K562 (cell line): ENCODE results near the gene GADD45GIP1. TPM values are rescaled to one million over a fixed set of nuclear protein-coding genes. Genes with fewer than 3 reads are reported as not detected.
A peak's percentile ranks its signal among the peaks of the same experiment; 100 is the strongest.

Experiments used
- ARID4B ChIP-seq: sonication (generic); formaldehyde crosslinking; IDR thresholded peaks from 2 replicates; pipeline ENCODE4 v1.8.0; 2022; ENCODE audit warnings: mild to moderate bottlenecking, missing genetic modification reagents
- CHD4 ChIP-seq: fragments of 200-600 bp; sonication (generic); IDR thresholded peaks from 3 replicates; pipeline ENCODE4 v1.6.1; 2012; ENCODE audit warnings: low read depth, mild to moderate bottlenecking, mixed read lengths, low read length, inconsistent platforms; ENCODE audit not compliant: insufficient read depth, insufficient replicate concordance, poor library complexity, severe bottlenecking
- CXXC5 ChIP-seq: fragments of 250-450 bp; sonication (Bioruptor Pico); IDR thresholded peaks from 2 replicates; pipeline ENCODE4 v1.8.0; 2022; ENCODE audit warnings: inconsistent platforms, mild to moderate bottlenecking, moderate library complexity
- EGR1 ChIP-seq: fragments of 450-650 bp; conservative IDR thresholded peaks from 2 replicates; pipeline ENCODE4 v1.6.1; 2017; ENCODE audit warnings: mild to moderate bottlenecking
- HNRNPK ChIP-seq: fragments of 200-400 bp; formaldehyde crosslinking; IDR thresholded peaks from one replicate; pipeline ENCODE4 v1.6.1; 2018; ENCODE audit warnings: mild to moderate bottlenecking, low read depth, low read length; ENCODE audit not compliant: poor library complexity, severe bottlenecking
- HNRNPLL ChIP-seq: fragments of 200-400 bp; formaldehyde crosslinking; IDR thresholded peaks from 2 replicates; pipeline ENCODE4 v1.6.1; 2017; ENCODE audit warnings: low read length, low read depth, mild to moderate bottlenecking; ENCODE audit not compliant: poor library complexity, severe bottlenecking
- JUND ChIP-seq, 2 experiments: IDR thresholded peaks; 2 replicates in 1 of 2; 3 replicates in 1 of 2; pipeline ENCODE4 v1.6.1; 2011; ENCODE audit warnings: borderline replicate concordance in 2 of 2, low read depth in 2 of 2, low read length in 2 of 2, improper control_type of control experiment in 1 of 2, missing biosample characterization in 1 of 2, missing genetic modification characterization in 1 of 2, missing genetic modification reagents in 1 of 2
- MEF2D ChIP-seq: conservative IDR thresholded peaks from 2 replicates; pipeline ENCODE4 v1.6.1; 2016; ENCODE audit warnings: low read depth, missing genetic modification characterization, missing compliant biosample characterization
- RFX5 ChIP-seq: IDR thresholded peaks from 2 replicates; pipeline ENCODE4 v1.6.1; 2011; ENCODE audit warnings: low read depth, mild to moderate bottlenecking, improper control_type of control experiment, low read length
- polyA plus RNA-seq, 8 experiments: library from polyadenylated mRNA; depleted of rRNA in 4 of 8; stranded (reverse) in 5 of 8; unstranded in 3 of 8; fragments of >200 nt; fragmentation: Nextera tagmentation in 2 of 8; fragmentation: Illumina TruSeq in 1 of 8; extraction: Ambion mirVana in 2 of 8; extraction: Trizol in 1 of 8; gene quantifications; 2 replicates each; pipeline versions ENCODE4 v1.2.1 to v1.2.3, GENCODE V29; 2011 to 2014; ENCODE audit warnings: inconsistent platforms in 1 of 8, missing spikeins in 1 of 8
- total RNA-seq, 7 experiments: library from RNA; depleted of rRNA in 6 of 7; stranded (reverse); fragments of >200 nt in 6 of 7; fragmentation: Illumina TruSeq in 2 of 7; extraction: Trizol in 2 of 7; gene quantifications; 2 replicates each; pipeline versions ENCODE4 v1.2.1 to v1.2.3, GENCODE V29; 2011 to 2021; ENCODE audit warnings: low replicate concordance in 1 of 7
- TF ChIP-seq, protein P1 (sequence below), 2 experiments: IDR thresholded peaks; 2 replicates each; pipeline ENCODE4 v1.6.1; 2012; ENCODE audit warnings: improper control_type of control experiment in 2 of 2, low read depth in 2 of 2, low read length in 2 of 2, borderline replicate concordance in 1 of 2
- TF ChIP-seq, protein P2 (sequence below), 3 experiments: fragments of 200-800 bp in 1 of 3; fragments of 250-450 bp in 1 of 3; fragments of 450-650 bp in 1 of 3; sonication (Bioruptor Pico) in 1 of 3; sonication (Bioruptor generic) in 1 of 3; formaldehyde crosslinking in 1 of 3; IDR thresholded peaks; 2 replicates each; pipeline versions ENCODE4 v1.6.1 to v1.8.0; 2016 to 2022; ENCODE audit warnings: mild to moderate bottlenecking in 2 of 3, missing genetic modification characterization in 2 of 3, missing compliant biosample characterization in 1 of 3, moderate library complexity in 1 of 3
- TF ChIP-seq, protein P3 (sequence below): fragments of 250-450 bp; sonication (Bioruptor Pico); IDR thresholded peaks from 2 replicates; pipeline ENCODE4 v1.5.0; 2022; ENCODE audit warnings: mild to moderate bottlenecking

The GADD45GIP1 gene
- total and polyA plus RNA-seq, 9 of the 15 experiments (the other 6 are each of a cell fraction or from before 2014, with no cell fraction given), result 5.1 to 161 (median 29.2) TPM

DNA sequence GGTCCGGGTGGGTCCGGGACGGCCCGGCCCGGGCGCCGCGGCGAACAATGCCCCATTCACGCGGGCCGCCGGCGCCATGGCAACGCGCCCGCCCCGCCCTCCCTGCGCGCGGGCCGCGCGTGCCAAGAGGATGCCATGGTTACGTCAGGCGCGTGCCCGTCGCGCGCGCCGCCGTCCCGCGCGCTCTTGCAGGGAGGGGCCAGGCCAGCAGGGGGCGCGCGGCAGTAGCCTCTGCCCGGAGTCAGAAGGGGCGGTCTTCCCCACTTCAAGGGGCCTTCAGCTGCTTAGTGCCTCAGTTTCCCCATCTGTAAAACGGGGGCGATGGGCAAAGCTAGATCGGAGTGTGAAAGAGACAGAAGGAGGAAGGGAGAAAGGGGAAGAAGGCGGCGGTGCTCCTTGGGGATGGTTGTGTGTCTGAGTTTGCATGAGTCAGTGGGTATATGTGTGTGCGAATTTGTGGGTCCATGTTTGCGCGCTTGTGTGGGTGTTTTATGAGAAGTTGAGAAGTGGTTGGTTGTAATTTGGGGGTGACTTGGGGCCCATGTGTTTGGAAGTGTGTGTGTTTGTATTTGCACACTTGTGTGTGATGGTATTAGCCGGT, 26.6 kb upstream of the GADD45GIP1 start (continued):
- TF ChIP-seq HNRNPLL (no peak), EGR1 (no peak), RFX5 (no peak), MEF2D (no peak), CHD4 (no peak), HNRNPK (no peak), JUND (IDR thresholded peaks at IDR 0.05; ENCODE audit: borderline replicate concordance, low read depth, low read length) (peak; percentile 69), JUND (tag; IDR thresholded peaks at IDR 0.05; ENCODE audit: borderline replicate concordance, low read depth, low read length) (peak; percentile 33; the same call in 2 of the 3 replicates), ARID4B (CRISPR knock-in tag) (peak; percentile 61; the same call in 1 of the 2 replicates), CXXC5 (peak; percentile 84)
- TF ChIP-seq, protein P1, sequence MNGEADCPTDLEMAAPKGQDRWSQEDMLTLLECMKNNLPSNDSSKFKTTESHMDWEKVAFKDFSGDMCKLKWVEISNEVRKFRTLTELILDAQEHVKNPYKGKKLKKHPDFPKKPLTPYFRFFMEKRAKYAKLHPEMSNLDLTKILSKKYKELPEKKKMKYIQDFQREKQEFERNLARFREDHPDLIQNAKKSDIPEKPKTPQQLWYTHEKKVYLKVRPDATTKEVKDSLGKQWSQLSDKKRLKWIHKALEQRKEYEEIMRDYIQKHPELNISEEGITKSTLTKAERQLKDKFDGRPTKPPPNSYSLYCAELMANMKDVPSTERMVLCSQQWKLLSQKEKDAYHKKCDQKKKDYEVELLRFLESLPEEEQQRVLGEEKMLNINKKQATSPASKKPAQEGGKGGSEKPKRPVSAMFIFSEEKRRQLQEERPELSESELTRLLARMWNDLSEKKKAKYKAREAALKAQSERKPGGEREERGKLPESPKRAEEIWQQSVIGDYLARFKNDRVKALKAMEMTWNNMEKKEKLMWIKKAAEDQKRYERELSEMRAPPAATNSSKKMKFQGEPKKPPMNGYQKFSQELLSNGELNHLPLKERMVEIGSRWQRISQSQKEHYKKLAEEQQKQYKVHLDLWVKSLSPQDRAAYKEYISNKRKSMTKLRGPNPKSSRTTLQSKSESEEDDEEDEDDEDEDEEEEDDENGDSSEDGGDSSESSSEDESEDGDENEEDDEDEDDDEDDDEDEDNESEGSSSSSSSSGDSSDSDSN (IDR thresholded peaks at IDR 0.05; ENCODE audit: borderline replicate concordance in 1 of 2, low read depth in 2 of 2, low read length in 2 of 2), result no peak
- TF ChIP-seq, protein P2, sequence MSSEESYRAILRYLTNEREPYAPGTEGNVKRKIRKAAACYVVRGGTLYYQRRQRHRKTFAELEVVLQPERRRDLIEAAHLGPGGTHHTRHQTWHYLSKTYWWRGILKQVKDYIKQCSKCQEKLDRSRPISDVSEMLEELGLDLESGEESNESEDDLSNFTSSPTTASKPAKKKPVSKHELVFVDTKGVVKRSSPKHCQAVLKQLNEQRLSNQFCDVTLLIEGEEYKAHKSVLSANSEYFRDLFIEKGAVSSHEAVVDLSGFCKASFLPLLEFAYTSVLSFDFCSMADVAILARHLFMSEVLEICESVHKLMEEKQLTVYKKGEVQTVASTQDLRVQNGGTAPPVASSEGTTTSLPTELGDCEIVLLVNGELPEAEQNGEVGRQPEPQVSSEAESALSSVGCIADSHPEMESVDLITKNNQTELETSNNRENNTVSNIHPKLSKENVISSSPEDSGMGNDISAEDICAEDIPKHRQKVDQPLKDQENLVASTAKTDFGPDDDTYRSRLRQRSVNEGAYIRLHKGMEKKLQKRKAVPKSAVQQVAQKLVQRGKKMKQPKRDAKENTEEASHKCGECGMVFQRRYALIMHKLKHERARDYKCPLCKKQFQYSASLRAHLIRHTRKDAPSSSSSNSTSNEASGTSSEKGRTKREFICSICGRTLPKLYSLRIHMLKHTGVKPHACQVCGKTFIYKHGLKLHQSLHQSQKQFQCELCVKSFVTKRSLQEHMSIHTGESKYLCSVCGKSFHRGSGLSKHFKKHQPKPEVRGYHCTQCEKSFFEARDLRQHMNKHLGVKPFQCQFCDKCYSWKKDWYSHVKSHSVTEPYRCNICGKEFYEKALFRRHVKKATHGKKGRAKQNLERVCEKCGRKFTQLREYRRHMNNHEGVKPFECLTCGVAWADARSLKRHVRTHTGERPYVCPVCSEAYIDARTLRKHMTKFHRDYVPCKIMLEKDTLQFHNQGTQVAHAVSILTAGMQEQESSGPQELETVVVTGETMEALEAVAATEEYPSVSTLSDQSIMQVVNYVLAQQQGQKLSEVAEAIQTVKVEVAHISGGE (CRISPR knock-in tag; IDR thresholded peaks at IDR 0.05), result peak in 1 of 3 experiments; percentile 76; a peak in 2 of 6 replicates
- TF ChIP-seq, protein P3, sequence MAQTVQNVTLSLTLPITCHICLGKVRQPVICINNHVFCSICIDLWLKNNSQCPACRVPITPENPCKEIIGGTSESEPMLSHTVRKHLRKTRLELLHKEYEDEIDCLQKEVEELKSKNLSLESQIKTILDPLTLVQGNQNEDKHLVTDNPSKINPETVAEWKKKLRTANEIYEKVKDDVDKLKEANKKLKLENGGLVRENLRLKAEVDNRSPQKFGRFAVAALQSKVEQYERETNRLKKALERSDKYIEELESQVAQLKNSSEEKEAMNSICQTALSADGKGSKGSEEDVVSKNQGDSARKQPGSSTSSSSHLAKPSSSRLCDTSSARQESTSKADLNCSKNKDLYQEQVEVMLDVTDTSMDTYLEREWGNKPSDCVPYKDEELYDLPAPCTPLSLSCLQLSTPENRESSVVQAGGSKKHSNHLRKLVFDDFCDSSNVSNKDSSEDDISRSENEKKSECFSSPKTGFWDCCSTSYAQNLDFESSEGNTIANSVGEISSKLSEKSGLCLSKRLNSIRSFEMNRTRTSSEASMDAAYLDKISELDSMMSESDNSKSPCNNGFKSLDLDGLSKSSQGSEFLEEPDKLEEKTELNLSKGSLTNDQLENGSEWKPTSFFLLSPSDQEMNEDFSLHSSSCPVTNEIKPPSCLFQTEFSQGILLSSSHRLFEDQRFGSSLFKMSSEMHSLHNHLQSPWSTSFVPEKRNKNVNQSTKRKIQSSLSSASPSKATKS (CRISPR knock-in tag), result no peak
